GM21619 (cell line): ENCODE results near the gene ZNF423.

Experiments used
- ATAC-seq: cut with Tn5 transposase; IDR thresholded peaks from one replicate; pipeline ENCODE4 v1.9.1; 2021; ENCODE audit not compliant: unreplicated experiment

The ZNF423 gene

GRCh38 chr16:49649013-49649765 is 206.7 kb downstream of the ZNF423 start:
- ATAC-seq = no peak

- no peak for ATAC-seq
Measured at GRCh38 chr16:49647673-49648072, 208.2 kb downstream of the ZNF423 start.

GRCh38 chr16:49645263-49645662 is 210.6 kb downstream of the ZNF423 start:
- no peak for ATAC-seq

- ATAC-seq = no peak
Measured at GRCh38 chr16:49644145-49644463, 211.8 kb downstream of the ZNF423 start.

- no peak for ATAC-seq
Measured at GRCh38 chr16:49643429-49644144, 212.3 kb downstream of the ZNF423 start.

- no peak for ATAC-seq
Measured at GRCh38 chr16:49641250-49641649, 214.7 kb downstream of the ZNF423 start.

- no peak for ATAC-seq
Measured at GRCh38 chr16:49640581-49640980, 215.3 kb downstream of the ZNF423 start.

- no peak for ATAC-seq
Measured at GRCh38 chr16:49639739-49640431, 216.0 kb downstream of the ZNF423 start.

GRCh38 chr16:49638673-49639610 is 217.0 kb downstream of the ZNF423 start:
- no peak for ATAC-seq

- ATAC-seq = no peak
Measured at GRCh38 chr16:49637933-49638672, 217.8 kb downstream of the ZNF423 start.

GRCh38 chr16:49637511-49637910 is 218.4 kb downstream of the ZNF423 start:
- no peak for ATAC-seq

- no peak for ATAC-seq
Measured at GRCh38 chr16:49636608-49637007, 219.3 kb downstream of the ZNF423 start.

GRCh38 chr16:49635591-49636581 is 220.0 kb downstream of the ZNF423 start:
- no peak for ATAC-seq

GRCh38 chr16:49635009-49635350 is 220.9 kb downstream of the ZNF423 start:
- no peak for ATAC-seq

GRCh38 chr16:49634235-49635008 is 221.5 kb downstream of the ZNF423 start:
- no peak for ATAC-seq

- no peak for ATAC-seq
Measured at GRCh38 chr16:49632795-49633184, 223.1 kb downstream of the ZNF423 start.

- ATAC-seq = no peak
Measured at GRCh38 chr16:49632086-49632794, 223.7 kb downstream of the ZNF423 start.
